ENCODE data around the gene TRAK1. TPM values are rescaled to one million over a fixed set of nuclear protein-coding genes. Genes with fewer than 3 reads are reported as not detected.

The TRAK1 gene
- total and polyA plus RNA-seq, 2 donors (not counting 1 experiment from before 2014, with no cell fraction given), result 71.3 to 129 TPM

DNA sequence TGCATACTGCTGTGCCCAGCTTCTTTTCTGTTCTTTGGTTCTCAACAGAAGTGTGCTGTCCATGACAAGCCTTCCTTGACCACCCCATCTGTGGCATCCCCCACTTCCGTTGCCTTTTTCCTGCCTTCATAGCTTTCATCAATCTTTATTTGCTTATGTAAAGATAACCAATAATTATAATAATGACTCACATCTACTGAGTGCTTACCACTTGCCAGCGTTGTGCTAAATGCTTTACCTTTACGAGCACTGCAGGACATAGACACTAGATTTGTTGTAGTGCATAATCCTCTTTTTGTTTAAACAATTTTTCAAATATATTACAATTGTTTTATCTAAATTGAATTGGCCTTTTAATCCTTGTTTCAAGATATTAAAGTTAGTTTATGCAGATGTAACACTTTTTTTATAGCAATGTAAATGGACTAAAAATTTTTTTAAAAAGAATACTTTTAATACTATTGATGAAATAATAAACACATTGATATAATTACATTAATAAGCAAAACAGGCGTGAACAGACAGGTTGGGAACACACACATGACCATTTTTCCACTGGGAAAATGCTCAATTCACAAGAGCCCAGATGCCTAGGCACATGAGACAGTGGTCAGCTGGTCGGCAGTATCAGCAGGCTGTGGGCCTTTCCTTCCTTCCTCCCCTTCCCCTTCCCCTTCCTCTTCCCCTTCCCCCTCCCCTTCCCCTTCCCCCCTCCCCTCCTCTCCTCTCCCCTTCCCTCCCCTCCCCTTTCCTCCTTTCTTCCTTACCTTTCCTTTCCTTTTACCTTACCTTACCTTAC, 42.5 kb downstream of the TRAK1 start:
- Mint-ChIP-seq H3K9me3 (ENCODE audit: insufficient read depth) (no peaks in the 10 kb centered on the region), H3K4me1 (peaks cover 29% of the 10 kb centered on the region), H3K4me3 (no peak overlapping the region), H3K27ac (no peak overlapping the region), H3K27me3 (no peaks in the 10 kb centered on the region)
- Histone ChIP-seq H3K27me3 (replicated peaks in 1 of 4; ENCODE audit: control extremely low read depth in 1 of 4, control insufficient read depth in 3 of 4, insufficient read depth in 4 of 4, low read length in 3 of 4) (no peaks in the 10 kb centered on the region), H3K4me3 (ENCODE audit: control extremely low read depth in 1 of 5, extremely low read depth in 1 of 5, insufficient read depth in 1 of 5, low read depth in 2 of 5, low read length in 4 of 5) (no peak overlapping the region), H4K20me1 (ENCODE audit: control insufficient read depth, insufficient read depth, low read length, poor library complexity, severe bottlenecking) (peaks cover 67% of the 10 kb centered on the region), H3K36me3 (replicated peaks in 1 of 2; ENCODE audit: control extremely low read depth in 1 of 2, control insufficient read depth in 1 of 2, extremely low read depth in 1 of 2, insufficient read depth in 2 of 2, low read length in 1 of 2) (peaks cover 5 to 37% of the 10 kb centered on the region in 2 experiments), H3K9me3 (ENCODE audit: control extremely low read depth in 1 of 3, control insufficient read depth in 2 of 3, insufficient read depth in 1 of 3, low read length in 2 of 3) (no peaks in the 10 kb centered on the region), H3K4me1 (ENCODE audit: control insufficient read depth in 2 of 2, insufficient read depth in 2 of 2, low read length in 2 of 2) (peaks cover 4% of the 10 kb centered on the region in 2 donors), H3K79me2 (ENCODE audit: control insufficient read depth, insufficient read depth, low read length) (peaks cover 96% of the 10 kb centered on the region), H3K27ac (ENCODE audit: low read length in 2 of 2) (no peak overlapping the region), H3K9ac (ENCODE audit: low read length) (no peak overlapping the region), H2AFZ (ENCODE audit: insufficient read depth, low read depth, low read length, poor library complexity, severe bottlenecking) (no peak overlapping the region), H3K4me2 (replicated peaks; ENCODE audit: low read depth, low read length, poor library complexity, severe bottlenecking) (no peak overlapping the region)
- no peak for TF ChIP-seq EZH2 (IDR thresholded peaks at IDR 0.05; ENCODE audit: borderline replicate concordance, insufficient read depth, low read depth, low read length, poor library complexity, severe bottlenecking)
- TF ChIP-seq, protein P1, sequence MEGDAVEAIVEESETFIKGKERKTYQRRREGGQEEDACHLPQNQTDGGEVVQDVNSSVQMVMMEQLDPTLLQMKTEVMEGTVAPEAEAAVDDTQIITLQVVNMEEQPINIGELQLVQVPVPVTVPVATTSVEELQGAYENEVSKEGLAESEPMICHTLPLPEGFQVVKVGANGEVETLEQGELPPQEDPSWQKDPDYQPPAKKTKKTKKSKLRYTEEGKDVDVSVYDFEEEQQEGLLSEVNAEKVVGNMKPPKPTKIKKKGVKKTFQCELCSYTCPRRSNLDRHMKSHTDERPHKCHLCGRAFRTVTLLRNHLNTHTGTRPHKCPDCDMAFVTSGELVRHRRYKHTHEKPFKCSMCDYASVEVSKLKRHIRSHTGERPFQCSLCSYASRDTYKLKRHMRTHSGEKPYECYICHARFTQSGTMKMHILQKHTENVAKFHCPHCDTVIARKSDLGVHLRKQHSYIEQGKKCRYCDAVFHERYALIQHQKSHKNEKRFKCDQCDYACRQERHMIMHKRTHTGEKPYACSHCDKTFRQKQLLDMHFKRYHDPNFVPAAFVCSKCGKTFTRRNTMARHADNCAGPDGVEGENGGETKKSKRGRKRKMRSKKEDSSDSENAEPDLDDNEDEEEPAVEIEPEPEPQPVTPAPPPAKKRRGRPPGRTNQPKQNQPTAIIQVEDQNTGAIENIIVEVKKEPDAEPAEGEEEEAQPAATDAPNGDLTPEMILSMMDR (IDR thresholded peaks at IDR 0.05), result no peak
- no peak for DNase-seq
- ATAC-seq (ENCODE audit: low read depth), result no peak
- ChIA-PET POLR2A (interaction anchor here (0.7 kb wide), 1 partner anchor 1235 kb away, joined by 3 read pairs; no protein-coding TSS in a partner anchor), CTCF (no interaction called here)
- intact Hi-C loops (cut with micrococcal nuclease), result no loop called here
- no CpG with 5 or more reads among the region's 5 CpGs for WGBS (ENCODE audit: insufficient coverage)

DNA sequence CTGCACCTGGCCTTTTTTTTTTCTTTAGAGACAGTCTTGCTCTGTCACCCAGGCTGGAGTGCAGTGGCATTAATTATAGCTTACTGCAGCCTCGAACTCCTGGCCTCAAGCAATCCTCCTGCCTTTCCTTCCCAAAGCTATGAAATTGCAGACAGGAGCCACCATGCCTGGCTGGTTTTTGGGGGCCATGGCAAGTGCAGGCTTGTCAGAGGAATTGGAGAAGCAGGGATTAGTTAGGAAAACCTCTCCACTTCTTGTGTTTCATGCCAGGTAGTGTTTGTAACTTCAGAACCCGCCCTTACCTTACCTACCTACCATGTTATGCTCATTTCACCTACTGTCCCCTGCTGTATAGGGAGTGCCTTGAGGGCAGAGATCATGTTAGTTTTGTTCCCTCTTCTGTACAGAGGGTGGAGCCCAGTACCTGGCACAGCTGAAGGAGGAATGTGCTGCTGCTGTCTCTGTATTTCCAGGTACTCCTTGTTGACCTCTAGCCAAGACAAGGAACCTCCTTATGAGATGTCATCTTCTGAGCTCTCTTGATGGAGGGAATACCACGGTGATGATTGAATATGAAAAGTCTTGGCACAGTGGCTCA, 43.8 kb downstream of the TRAK1 start:
- Histone ChIP-seq H3K27me3 (replicated peaks in 1 of 4; ENCODE audit: control extremely low read depth in 1 of 4, control insufficient read depth in 3 of 4, insufficient read depth in 4 of 4, low read length in 3 of 4) (no peaks in the 10 kb centered on the region), H3K9me3 (ENCODE audit: control extremely low read depth in 1 of 3, control insufficient read depth in 2 of 3, insufficient read depth in 1 of 3, low read length in 2 of 3) (no peaks in the 10 kb centered on the region), H3K36me3 (replicated peaks in 1 of 2; ENCODE audit: control extremely low read depth in 1 of 2, control insufficient read depth in 1 of 2, extremely low read depth in 1 of 2, insufficient read depth in 2 of 2, low read length in 1 of 2) (peaks cover 5 to 37% of the 10 kb centered on the region in 2 experiments), H3K4me1 (ENCODE audit: control insufficient read depth in 2 of 2, insufficient read depth in 2 of 2, low read length in 2 of 2) (no peaks in the 10 kb centered on the region), H4K20me1 (ENCODE audit: control insufficient read depth, insufficient read depth, low read length, poor library complexity, severe bottlenecking) (peaks cover 68% of the 10 kb centered on the region), H3K4me2 (replicated peaks; ENCODE audit: low read depth, low read length, poor library complexity, severe bottlenecking) (no peak overlapping the region), H3K4me3 (ENCODE audit: control extremely low read depth in 1 of 5, extremely low read depth in 1 of 5, insufficient read depth in 1 of 5, low read depth in 2 of 5, low read length in 4 of 5) (no peak overlapping the region), H3K27ac (ENCODE audit: low read length in 2 of 2) (no peak overlapping the region), H3K9ac (ENCODE audit: low read length) (no peak overlapping the region), H2AFZ (ENCODE audit: insufficient read depth, low read depth, low read length, poor library complexity, severe bottlenecking) (no peak overlapping the region), H3K79me2 (ENCODE audit: control insufficient read depth, insufficient read depth, low read length) (peaks cover 96% of the 10 kb centered on the region)
- Mint-ChIP-seq H3K4me3 (no peak overlapping the region), H3K27ac (peak overlapping the region; percentile 10), H3K9me3 (ENCODE audit: insufficient read depth) (no peaks in the 10 kb centered on the region), H3K27me3 (no peaks in the 10 kb centered on the region), H3K4me1 (peaks cover 21% of the 10 kb centered on the region)
- WGBS (ENCODE audit: insufficient coverage), result no CpG with 5 or more reads among the region's 3 CpGs
- POLR2A ChIA-PET, result no interaction called here
- no peak for DNase-seq
- CTCF ChIA-PET, result interaction anchor here (0.6 kb wide), 1 partner anchor 14 kb away, joined by 3 read pairs; no protein-coding TSS in a partner anchor
- TF ChIP-seq EZH2 (IDR thresholded peaks at IDR 0.05; ENCODE audit: borderline replicate concordance, insufficient read depth, low read depth, low read length, poor library complexity, severe bottlenecking), result no peak
- TF ChIP-seq, protein P1 (IDR thresholded peaks at IDR 0.05), result no peak
- ATAC-seq (ENCODE audit: low read depth), result no peak
- intact Hi-C loops (cut with micrococcal nuclease), result no loop called here

Measured in B cell (primary cell).